Omental fat pad (tissue), 4 donors: ENCODE results near the gene TGM1. TPM values are rescaled to one million over a fixed set of nuclear protein-coding genes. Genes with fewer than 3 reads are reported as not detected.
"Not testable (repeated sequence)": the region's sequence is repeated elsewhere in the genome, so short reads cannot be mapped to it uniquely, and the experiment has no call there.

Source experiments
- ATAC-seq: fragments of 150-250 bp; one replicate; pipeline ENCODE4 v1.9.1; 2016; ENCODE audit warnings: mild to moderate bottlenecking, moderate library complexity; ENCODE audit not compliant: low FRiP score
- DNase-seq: peaks from one replicate; pipeline ENCODE4 v3.0.0-alpha.2; 2019; ENCODE audit warnings: low spot score
- total RNA-seq, 4 donors: library from RNA; depleted of rRNA; stranded (reverse); fragments of >200 nt; gene quantifications; one replicate each; pipeline ENCODE4 v1.1.0, GENCODE V29; 2016
- TF ChIP-seq, protein P1 (sequence below), 3 donors: fragments of 450-650 bp; IDR thresholded peaks; one replicate each; pipeline ENCODE4 v1.5.1; 2016 to 2017; ENCODE audit warnings: antibody characterized with exemption in 3 of 3, mild to moderate bottlenecking in 3 of 3, moderate library complexity in 2 of 3

The TGM1 gene
- total RNA-seq, 4 donors from 2014 or later, result 2.0 to 114 (median 79.1) TPM

DNA sequence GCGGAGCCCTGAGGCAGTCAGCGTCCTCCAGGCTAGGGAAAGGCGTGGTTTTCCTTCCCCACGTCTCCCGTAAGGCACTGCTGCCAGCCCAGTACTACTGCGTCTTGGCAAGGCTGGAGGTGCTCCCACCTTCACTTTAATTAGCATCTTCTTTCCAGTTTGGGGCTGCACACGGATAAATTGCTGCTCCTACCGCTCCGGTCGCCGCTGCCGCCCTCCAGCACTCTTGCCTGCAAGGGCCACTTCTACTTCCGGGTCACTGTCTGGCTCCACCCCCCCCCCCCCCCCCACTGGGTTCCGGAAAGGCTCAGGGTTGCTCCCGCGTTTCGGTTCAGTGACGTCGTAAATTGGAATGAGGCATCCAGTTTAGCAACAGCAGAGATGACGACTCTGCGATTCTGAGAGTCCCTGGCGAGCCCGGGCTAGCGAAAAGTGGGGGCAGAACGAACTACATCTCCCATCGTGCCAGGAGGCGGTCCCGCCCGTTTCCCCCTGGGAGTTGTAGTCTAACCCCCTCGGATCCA lies 30.8 kb downstream of the TGM1 start, which contains the start of gene NEDD8:
Gene NEDD8, minus strand, starts transcription at position 247 of the 524 bp plus-strand sequence. Its CDS starts 100 bp downstream, at position 147.
- DNase-seq, result peak; percentile 61
- peak; percentile 88 for ATAC-seq
- TF ChIP-seq, protein P1, sequence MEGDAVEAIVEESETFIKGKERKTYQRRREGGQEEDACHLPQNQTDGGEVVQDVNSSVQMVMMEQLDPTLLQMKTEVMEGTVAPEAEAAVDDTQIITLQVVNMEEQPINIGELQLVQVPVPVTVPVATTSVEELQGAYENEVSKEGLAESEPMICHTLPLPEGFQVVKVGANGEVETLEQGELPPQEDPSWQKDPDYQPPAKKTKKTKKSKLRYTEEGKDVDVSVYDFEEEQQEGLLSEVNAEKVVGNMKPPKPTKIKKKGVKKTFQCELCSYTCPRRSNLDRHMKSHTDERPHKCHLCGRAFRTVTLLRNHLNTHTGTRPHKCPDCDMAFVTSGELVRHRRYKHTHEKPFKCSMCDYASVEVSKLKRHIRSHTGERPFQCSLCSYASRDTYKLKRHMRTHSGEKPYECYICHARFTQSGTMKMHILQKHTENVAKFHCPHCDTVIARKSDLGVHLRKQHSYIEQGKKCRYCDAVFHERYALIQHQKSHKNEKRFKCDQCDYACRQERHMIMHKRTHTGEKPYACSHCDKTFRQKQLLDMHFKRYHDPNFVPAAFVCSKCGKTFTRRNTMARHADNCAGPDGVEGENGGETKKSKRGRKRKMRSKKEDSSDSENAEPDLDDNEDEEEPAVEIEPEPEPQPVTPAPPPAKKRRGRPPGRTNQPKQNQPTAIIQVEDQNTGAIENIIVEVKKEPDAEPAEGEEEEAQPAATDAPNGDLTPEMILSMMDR (IDR thresholded peaks at IDR 0.05), result no peak

GRCh38 chr14:24231263-24232120 lies 31.5 kb downstream of the TGM1 start:
- TF ChIP-seq, protein P1 (IDR thresholded peaks at IDR 0.05), result no peak
- DNase-seq (no peak), ATAC-seq (no peak)

DNA sequence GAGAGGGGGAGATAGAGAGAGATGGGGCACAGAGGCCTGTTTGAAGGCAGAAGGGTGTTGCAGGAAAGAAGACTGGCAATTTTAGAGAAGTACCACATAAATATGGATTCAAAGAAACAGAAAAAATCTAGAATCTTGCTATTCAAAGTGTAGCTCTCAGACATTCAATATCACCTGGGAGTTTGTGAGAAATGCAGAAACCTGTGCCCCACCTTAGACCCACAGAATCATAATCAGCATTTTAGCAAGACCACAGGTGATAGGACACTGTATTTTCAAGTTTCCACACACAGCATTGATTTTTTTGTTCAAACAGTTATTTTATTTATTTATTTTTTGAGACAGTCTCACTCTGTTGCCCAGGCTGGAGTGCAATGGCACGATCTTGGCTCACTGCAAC lies 34.1 kb downstream of the TGM1 start:
- no peak for DNase-seq
- no peak for ATAC-seq
- TF ChIP-seq, protein P1 (IDR thresholded peaks at IDR 0.05), result no peak

- no peak for ATAC-seq
- TF ChIP-seq, protein P1 (IDR thresholded peaks at IDR 0.05), result no peak
- no peak for DNase-seq
Measured at GRCh38 chr14:24226473-24226872, 36.5 kb downstream of the TGM1 start.

DNA sequence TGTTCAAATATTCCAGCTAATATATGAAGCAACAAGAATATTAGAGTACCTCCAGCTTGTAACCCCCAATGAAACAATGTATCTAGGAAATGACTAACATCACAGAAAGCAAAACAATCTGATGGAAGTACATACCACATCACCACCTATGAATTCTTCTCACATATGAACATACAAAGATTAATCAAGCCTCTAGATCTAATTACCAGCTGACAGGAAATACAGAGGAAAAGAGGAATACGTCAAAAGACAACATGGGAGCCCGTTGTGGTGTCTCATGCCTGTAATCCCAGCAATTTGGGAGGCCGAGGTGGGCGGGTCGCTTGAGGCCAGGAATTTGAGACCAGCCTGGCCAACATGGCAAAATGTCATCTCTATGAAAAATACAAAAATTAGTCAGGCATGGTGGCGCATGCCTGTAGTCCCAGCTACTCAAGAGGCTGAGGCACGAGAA lies 38.3 kb downstream of the TGM1 start:
- DNase-seq (no peak), ATAC-seq (no peak)
- TF ChIP-seq, protein P1 (IDR thresholded peaks at IDR 0.05), result no peak

DNA sequence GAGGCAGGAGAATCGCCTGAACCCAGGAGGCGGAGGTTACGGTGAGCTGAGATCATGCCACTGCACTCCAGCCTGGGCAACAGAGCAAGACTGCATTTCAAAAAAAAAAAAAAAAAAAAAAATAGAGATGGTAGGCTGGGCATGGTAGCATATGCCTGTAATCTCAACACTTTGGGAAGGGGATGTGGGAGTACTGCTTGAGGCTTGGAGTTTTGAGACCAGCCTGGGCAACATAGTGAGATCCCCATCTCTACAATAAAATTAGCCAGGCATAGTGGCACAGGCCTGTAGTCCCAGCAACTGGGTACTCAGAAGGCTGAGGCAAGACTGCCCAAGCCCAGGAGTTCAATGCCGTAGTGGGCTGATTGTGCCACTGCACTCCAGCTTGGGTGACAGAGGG lies 40.0 kb downstream of the TGM1 start:
- ATAC-seq, DNase-seq: not testable (repeated sequence)

DNA sequence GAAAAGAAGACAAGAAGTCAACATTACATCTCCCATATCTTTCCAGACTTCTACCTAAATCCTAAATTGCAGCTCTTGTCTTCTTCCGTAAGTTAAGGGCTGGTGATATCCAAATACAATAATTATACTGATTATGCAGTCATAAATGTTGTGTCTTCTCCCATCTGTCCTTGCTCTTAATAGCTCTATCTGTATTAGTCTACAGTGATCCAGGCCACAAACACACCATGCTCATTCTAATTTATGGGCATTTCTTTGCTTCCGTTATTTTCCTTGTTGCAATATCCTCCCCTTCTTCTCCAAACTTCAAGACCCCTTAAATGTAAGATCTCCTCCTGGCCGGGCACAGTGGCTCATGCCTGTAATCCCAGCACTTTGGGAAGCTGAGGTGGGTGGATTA lies 43.5 kb downstream of the TGM1 start:
- DNase-seq, result no peak
- TF ChIP-seq, protein P1 (IDR thresholded peaks at IDR 0.05), result no peak
- no peak for ATAC-seq
